Stimulated activated CD8-positive, alpha-beta memory T cell treated with anti-CD3 and anti-CD28 coated beads, Interleukin-4, amount 100 ng/mL, for 24 hours (primary cell): Measurements from ENCODE around the gene ACKR3.

Experiments
- DNase-seq: peaks from one replicate; pipeline ENCODE4 v3.0.0-alpha.2; 2020; ENCODE audit warnings: low read depth

ACKR3 gene

DNA sequence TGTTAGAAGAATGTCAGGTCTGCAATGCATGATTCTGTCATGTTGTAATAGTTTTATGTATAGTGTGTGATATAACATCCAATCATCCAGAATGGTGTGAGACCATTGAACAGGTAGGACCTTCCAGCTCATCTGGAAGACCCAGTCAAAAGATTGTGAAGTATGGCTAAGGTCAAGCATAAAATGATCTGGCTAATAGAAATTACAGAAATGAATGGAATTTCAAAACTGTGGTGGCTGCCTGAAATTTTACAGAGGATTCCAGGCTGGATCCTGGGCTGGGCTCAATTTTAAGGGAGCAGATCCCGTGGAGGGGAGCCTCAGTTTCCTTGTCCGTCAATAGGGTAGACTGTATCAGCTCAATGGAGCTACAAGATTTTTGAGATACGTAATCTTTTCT is 39.1 kb downstream of the ACKR3 start:
- DNase-seq = no peak

DNA sequence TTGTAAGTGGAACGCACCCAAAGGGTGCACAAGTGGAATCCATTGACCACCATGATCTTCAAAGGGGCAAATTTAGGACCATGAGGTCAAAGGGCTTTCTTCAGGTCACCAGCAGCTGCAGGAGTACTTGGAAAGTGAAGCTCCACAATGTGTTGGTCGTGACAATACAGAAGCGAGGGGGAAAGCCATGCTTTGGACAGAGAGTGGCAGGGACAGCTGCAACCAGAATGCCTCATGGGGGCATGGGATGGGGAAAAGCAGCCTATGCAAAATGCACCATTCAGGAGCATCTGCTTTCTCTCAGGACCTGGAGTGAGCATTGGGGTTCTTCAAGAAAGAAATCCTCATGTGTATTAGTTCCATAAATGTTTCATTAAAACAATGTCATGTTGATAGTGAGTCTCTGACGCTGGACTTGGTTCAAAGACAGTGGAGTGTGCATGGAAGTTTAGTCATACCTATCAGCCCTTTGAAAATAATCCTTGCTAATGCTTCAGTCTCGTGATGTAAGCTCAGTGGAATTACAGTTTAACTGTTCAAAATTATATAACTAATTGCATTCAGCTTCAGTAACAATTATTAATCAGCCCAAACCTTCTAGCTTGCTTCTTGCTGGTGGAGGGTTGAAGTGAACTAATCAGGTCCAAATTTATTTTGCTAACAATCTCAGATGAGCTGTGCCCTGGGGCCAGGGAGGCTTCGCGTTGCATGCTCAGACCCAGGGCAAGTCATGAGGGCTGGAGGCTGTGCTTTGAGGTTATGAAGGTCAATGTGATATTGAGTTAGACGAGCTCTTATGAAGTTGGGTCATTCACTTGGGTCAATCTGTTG is 41.6 kb downstream of the ACKR3 start:
- no peak for DNase-seq

GRCh38 chr2:236612737-236613136 is 43.1 kb downstream of the ACKR3 start:
- no peak for DNase-seq

GRCh38 chr2:236613612-236614011 is 44.0 kb downstream of the ACKR3 start:
- no peak for DNase-seq

DNA sequence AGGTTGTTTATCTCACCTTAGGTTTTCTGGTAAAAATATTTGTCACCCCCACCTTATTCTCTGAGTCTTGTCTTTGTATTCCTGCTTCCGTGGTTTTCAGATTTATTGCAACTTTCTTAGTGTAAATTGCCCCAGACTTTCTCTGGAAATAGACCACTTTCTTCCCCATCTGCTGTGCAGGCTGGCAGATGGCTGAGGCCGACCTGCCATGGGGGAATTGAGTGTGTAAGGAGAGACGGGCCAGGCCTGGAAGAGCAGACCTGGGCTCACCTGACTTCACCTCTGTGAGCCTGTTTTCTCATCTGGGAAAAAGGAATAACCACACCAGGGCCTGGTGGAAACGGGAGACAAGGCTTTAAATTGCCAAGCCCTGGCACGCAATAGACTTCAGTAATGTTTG is 44.9 kb downstream of the ACKR3 start:
- DNase-seq = no peak

DNA sequence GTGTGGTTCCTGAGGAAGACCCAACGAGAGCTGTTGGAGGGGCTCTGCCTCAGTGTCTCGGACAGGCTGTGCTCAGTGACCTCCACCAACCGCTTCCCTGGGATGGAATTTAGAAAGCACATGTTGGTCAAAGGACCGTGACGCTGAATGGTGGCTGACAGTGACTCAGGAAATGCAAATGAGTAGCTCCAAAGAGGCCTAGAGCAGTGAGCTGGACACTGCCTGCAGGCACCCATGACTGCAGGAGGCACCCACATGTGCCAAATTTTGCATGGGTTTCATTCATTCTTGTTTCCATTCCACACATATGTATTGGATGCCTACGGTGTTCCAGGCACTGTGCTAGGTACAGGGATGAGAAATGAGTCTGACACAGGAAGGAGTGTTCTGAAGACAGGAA is 46.4 kb downstream of the ACKR3 start:
- DNase-seq = no peak

DNA sequence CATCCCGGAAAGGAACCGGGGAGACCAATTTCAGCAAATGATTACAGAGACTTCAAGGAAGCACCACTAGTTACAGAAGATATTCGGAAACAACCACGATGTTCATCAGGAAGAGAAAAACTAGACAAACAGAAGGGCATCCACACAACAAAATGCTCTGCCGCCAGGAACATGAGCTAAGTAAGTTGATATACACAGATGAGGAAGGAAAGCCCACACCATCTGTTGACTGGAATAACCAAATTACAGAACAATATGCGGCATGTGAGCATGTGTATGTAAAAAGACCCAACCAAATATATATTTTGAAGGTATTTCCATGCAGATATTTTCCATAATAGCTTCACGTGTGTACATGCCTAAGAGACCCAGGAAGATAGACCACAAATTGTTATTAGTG is 47.0 kb downstream of the ACKR3 start:
- DNase-seq = no peak

DNA sequence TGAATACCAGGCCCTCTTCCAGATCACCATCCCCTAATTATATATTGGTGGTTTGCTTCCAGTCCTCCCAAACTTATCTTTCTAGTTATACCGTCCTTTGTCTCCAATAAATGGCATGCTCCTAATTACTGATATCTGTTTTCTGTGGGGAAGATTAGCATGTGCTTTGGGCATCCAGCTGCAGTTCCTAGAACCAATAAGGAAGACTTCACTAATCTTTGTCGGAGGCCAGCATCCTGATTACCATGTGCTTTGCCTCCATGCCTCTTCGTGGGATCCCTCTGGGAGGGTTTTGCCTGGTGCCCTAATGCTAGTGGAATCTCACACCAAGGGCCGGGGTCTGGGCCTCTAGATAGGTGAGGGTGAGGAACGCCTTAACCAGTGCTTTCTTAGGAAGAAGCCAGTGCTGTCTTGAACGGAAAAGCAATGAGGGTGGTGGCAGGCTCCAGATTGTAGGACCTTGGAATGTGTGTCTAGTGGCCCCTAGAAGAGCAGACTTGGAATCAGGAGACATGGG is 47.7 kb downstream of the ACKR3 start:
- DNase-seq = no peak

GRCh38 chr2:236617796-236618195 is 48.2 kb downstream of the ACKR3 start:
- no peak for DNase-seq

DNA sequence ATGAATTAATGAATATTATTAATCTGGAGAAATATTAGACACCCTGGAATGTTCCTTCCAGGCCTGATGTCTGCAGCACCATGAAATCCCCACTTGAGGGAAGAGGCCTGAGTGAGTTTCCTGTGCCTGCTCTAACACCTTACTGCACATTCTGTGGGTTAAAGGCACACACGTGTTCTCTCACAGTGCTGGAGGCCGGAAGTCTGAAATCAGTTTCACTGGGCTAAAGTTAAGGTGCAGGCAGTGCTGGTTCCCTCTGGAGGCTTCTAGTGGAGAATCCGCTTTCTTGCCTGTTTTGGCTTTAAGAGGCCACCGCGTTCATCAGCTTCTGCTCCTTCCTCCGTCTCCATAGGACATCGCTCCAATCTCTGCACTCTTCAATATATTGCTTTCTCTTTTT is 48.7 kb downstream of the ACKR3 start:
- no peak for DNase-seq

DNA sequence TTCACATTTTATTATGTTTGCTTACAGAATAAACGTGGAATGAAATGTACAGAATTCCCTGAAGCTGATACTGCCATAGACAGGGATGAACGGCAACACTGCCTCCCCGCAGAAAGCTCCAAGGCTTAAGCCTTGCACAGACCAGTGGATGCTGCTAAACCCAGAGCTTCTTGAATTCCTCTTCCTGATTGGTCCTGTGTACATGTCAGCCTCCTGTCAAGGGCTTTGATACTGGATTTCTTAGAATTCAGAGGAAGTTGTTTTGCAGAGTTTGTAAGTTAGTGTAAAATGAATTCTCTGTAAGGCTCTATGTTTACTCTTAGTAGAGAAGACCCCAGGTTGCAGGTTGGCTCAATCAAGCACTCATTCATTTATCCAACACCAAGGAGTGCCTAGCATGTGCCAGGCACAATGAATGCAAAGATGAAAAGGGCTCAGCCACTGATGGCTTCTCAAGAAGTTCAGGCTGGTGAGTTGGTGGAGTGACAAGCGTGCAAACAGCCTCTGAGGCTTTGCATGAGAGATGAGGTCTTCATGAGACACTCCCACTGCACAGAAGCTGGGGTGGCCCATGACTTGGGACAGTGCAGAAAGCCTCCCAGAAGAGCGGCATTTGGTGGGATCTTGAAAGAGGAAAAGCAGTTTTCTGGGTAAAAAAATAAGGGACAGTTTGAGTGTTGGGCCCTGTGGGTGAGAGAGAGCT is 50.4 kb downstream of the ACKR3 start:
- DNase-seq = no peak

DNA sequence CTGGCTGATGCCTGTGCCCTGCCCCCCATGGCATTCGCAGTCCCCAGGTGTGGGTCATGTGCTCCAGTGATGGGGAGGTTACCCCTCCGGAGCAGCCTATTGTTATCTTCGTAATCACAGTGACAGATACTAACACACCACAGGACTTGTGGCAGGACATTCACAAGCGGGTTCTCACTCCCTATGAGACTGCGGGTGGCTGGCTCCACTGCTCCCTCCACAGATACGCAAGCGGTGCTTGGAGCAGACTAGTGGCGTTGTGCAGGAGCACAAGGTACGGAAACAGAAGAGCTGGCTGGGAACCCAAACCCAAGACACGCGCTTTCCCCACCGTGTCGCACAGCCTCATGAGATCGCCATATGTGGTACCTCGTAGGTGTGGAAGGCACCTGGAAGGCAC is 52.2 kb downstream of the ACKR3 start:
- no peak for DNase-seq

GRCh38 chr2:236622201-236622600 is 52.6 kb downstream of the ACKR3 start:
- no peak for DNase-seq

- no peak for DNase-seq
These were observed 53.0 kb downstream of the ACKR3 start for GRCh38 chr2:236622660-236623059.

- DNase-seq = no peak
These were observed 54.2 kb downstream of the ACKR3 start for GRCh38 chr2:236623816-236624215.

DNA sequence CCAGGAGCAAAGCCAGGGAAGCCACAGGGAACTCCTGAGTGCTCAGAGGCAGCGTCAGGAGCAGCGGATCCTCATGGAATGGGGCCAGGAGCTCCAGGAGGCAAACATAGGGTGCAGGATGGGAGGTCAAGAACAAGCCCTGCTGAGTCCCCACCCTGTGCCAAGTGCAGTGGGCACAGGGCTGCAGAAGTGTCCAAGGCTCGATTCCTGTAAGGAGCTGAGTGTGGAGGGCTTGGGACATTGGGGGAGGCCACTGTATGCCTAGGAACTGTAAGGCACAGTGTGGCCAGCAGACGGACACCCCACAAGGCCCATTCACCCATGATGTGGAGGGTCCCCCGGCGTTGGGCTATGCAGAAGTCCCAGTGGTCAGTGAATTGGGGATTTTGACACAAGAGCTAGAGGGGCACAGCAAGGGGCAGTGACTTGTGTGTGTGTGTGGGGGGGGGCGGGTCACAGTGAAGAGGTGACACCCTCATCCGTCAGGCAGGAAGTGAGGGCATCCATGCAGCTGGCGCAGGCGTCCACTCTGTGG is 55.6 kb downstream of the ACKR3 start:
- DNase-seq = no peak

GRCh38 chr2:236626391-236627150 is 56.9 kb downstream of the ACKR3 start:
- no peak for DNase-seq

- DNase-seq = no peak
These were observed 57.6 kb downstream of the ACKR3 start for GRCh38 chr2:236627193-236627592.

DNA sequence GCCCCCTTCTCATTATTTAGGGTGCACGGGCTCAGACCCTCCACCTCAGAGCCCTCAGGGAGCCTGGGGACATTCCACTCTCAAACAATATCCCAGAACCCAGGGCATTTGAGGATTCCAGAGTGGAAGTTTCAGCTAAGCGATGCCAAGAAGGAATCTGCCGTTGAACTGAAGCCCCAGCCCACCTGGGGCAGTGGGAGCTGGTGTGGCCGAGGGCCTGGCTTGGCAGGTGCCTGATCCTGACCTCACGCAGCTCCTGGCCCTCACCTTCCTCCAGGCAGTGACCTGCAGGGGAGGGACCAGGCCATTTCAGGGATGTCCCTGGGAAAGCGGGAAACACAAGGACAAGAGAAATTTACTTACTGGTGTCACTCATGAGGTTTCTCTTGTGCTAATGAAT is 58.2 kb downstream of the ACKR3 start:
- DNase-seq = no peak

- DNase-seq = no peak
These were observed 58.8 kb downstream of the ACKR3 start for GRCh38 chr2:236628256-236628901.

DNA sequence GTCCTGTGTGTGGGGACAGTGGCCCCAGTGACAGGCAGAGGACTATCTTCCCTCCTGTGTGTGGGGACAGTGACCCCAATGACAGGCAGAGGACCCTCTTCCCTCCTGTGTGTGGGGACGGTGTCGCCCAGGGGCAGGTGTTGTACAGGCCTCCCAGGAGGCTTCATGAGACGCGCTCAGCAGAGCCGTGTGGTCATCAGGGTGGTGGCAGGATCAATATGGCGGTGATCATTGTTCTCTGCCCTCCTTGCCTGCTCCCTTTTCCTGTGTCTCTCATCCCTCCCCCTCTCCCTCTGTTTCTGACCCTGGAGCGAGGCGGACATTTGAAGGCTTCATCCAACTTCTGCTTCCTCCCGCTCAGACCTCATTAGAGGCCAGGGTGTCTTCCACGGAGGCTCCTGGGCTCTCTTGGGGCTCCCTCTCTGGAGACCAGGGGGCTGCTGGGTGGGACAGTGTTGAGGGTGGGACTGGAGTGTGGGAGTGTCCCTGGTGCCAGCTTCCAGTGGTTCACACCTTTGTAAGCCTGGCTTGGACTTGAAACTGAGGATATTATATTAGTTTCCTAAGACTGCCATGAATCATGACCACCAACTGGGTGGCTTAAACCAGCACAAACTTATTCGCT is 59.5 kb downstream of the ACKR3 start:
- DNase-seq = no peak
